ENCODE data around the gene MAP3K5.
"Not testable (repeated sequence)": the region's sequence is repeated elsewhere in the genome, so short reads cannot be mapped to it uniquely, and the experiment has no call there.

MAP3K5 gene

GRCh38 chr6:136587527-136587926 lies 204.8 kb downstream of the MAP3K5 start:
- Histone ChIP-seq H3K36me3 (ENCODE audit: control insufficient read depth, low read depth, low read length) (no peaks in the 10 kb centered on the region), H3K9ac (ENCODE audit: low read length) (no peak overlapping the region), H3K27me3 (ENCODE audit: control insufficient read depth, insufficient read depth, low read length) (no peaks in the 10 kb centered on the region), H3K27ac (ENCODE audit: low read length) (no peak overlapping the region), H3K9me3 (ENCODE audit: control insufficient read depth, low read depth, low read length) (no peaks in the 10 kb centered on the region), H3K4me1 (ENCODE audit: control insufficient read depth, low read depth, low read length) (peaks cover 11% of the 10 kb centered on the region), H3K4me3 (ENCODE audit: low read length) (no peak overlapping the region)

GRCh38 chr6:136586295-136586694 lies 206.0 kb downstream of the MAP3K5 start:
- no peaks in the 10 kb centered on the region for H3K27me3 ChIP-seq (ENCODE audit: control insufficient read depth, insufficient read depth, low read length)
- no peaks in the 10 kb centered on the region for H3K36me3 ChIP-seq (ENCODE audit: control insufficient read depth, low read depth, low read length)
- no peaks in the 10 kb centered on the region for H3K9me3 ChIP-seq (ENCODE audit: control insufficient read depth, low read depth, low read length)
- no peak overlapping the region for H3K4me3 ChIP-seq (ENCODE audit: low read length)
- no peak overlapping the region for H3K27ac ChIP-seq (ENCODE audit: low read length)
- H3K9ac ChIP-seq (ENCODE audit: low read length), result no peak overlapping the region
- no peaks in the 10 kb centered on the region for H3K4me1 ChIP-seq (ENCODE audit: control insufficient read depth, low read depth, low read length)

- not testable (repeated sequence) for H3K9me3 ChIP-seq (ENCODE audit: control insufficient read depth, low read depth, low read length); H3K4me1 ChIP-seq (ENCODE audit: control insufficient read depth, low read depth, low read length); H3K27me3 ChIP-seq (ENCODE audit: control insufficient read depth, insufficient read depth, low read length); H3K36me3 ChIP-seq (ENCODE audit: control insufficient read depth, low read depth, low read length); H3K4me3 ChIP-seq (ENCODE audit: low read length); H3K9ac ChIP-seq (ENCODE audit: low read length); H3K27ac ChIP-seq (ENCODE audit: low read length)
Measured at GRCh38 chr6:136585523-136585922, 206.8 kb downstream of the MAP3K5 start.

- H3K4me1 ChIP-seq (ENCODE audit: control insufficient read depth, low read depth, low read length); H3K27ac ChIP-seq (ENCODE audit: low read length); H3K9me3 ChIP-seq (ENCODE audit: control insufficient read depth, low read depth, low read length); H3K27me3 ChIP-seq (ENCODE audit: control insufficient read depth, insufficient read depth, low read length); H3K4me3 ChIP-seq (ENCODE audit: low read length); H3K9ac ChIP-seq (ENCODE audit: low read length); H3K36me3 ChIP-seq (ENCODE audit: control insufficient read depth, low read depth, low read length): not testable (repeated sequence)
Measured at GRCh38 chr6:136584290-136584689, 208.0 kb downstream of the MAP3K5 start.

GRCh38 chr6:136582711-136583471 lies 209.4 kb downstream of the MAP3K5 start:
- no peak overlapping the region for H3K4me3 ChIP-seq (ENCODE audit: low read length)
- no peak overlapping the region for H3K9ac ChIP-seq (ENCODE audit: low read length)
- no peaks in the 10 kb centered on the region for H3K27me3 ChIP-seq (ENCODE audit: control insufficient read depth, insufficient read depth, low read length)
- H3K4me1 ChIP-seq (ENCODE audit: control insufficient read depth, low read depth, low read length), result no peaks in the 10 kb centered on the region
- no peaks in the 10 kb centered on the region for H3K36me3 ChIP-seq (ENCODE audit: control insufficient read depth, low read depth, low read length)
- H3K27ac ChIP-seq (ENCODE audit: low read length), result no peak overlapping the region
- no peaks in the 10 kb centered on the region for H3K9me3 ChIP-seq (ENCODE audit: control insufficient read depth, low read depth, low read length)

- H3K9me3 ChIP-seq (ENCODE audit: control insufficient read depth, low read depth, low read length), result no peaks in the 10 kb centered on the region
- H3K4me1 ChIP-seq (ENCODE audit: control insufficient read depth, low read depth, low read length), result no peaks in the 10 kb centered on the region
- H3K9ac ChIP-seq (ENCODE audit: low read length), result no peak overlapping the region
- no peak overlapping the region for H3K4me3 ChIP-seq (ENCODE audit: low read length)
- H3K27ac ChIP-seq (ENCODE audit: low read length), result no peak overlapping the region
- H3K27me3 ChIP-seq (ENCODE audit: control insufficient read depth, insufficient read depth, low read length), result no peaks in the 10 kb centered on the region
- H3K36me3 ChIP-seq (ENCODE audit: control insufficient read depth, low read depth, low read length), result no peaks in the 10 kb centered on the region
Measured at GRCh38 chr6:136579800-136580199, 212.5 kb downstream of the MAP3K5 start.

- H3K27ac ChIP-seq (ENCODE audit: low read length), result no peak overlapping the region
- peaks cover 1% of the 10 kb centered on the region for H3K9me3 ChIP-seq (ENCODE audit: control insufficient read depth, low read depth, low read length)
- no peaks in the 10 kb centered on the region for H3K27me3 ChIP-seq (ENCODE audit: control insufficient read depth, insufficient read depth, low read length)
- H3K36me3 ChIP-seq (ENCODE audit: control insufficient read depth, low read depth, low read length), result no peaks in the 10 kb centered on the region
- H3K9ac ChIP-seq (ENCODE audit: low read length), result no peak overlapping the region
- H3K4me1 ChIP-seq (ENCODE audit: control insufficient read depth, low read depth, low read length), result no peaks in the 10 kb centered on the region
- no peak overlapping the region for H3K4me3 ChIP-seq (ENCODE audit: low read length)
Measured at GRCh38 chr6:136576821-136577220, 215.5 kb downstream of the MAP3K5 start.

GRCh38 chr6:136571496-136571895 lies 220.8 kb downstream of the MAP3K5 start:
- H3K27me3 ChIP-seq (ENCODE audit: control insufficient read depth, insufficient read depth, low read length), result no peaks in the 10 kb centered on the region
- H3K4me3 ChIP-seq (ENCODE audit: low read length), result no peak overlapping the region
- no peak overlapping the region for H3K27ac ChIP-seq (ENCODE audit: low read length)
- no peaks in the 10 kb centered on the region for H3K4me1 ChIP-seq (ENCODE audit: control insufficient read depth, low read depth, low read length)
- no peaks in the 10 kb centered on the region for H3K36me3 ChIP-seq (ENCODE audit: control insufficient read depth, low read depth, low read length)
- H3K9ac ChIP-seq (ENCODE audit: low read length), result no peak overlapping the region
- peaks cover 17% of the 10 kb centered on the region for H3K9me3 ChIP-seq (ENCODE audit: control insufficient read depth, low read depth, low read length)

- H3K36me3 ChIP-seq (ENCODE audit: control insufficient read depth, low read depth, low read length), result no peaks in the 10 kb centered on the region
- no peaks in the 10 kb centered on the region for H3K27me3 ChIP-seq (ENCODE audit: control insufficient read depth, insufficient read depth, low read length)
- no peak overlapping the region for H3K4me3 ChIP-seq (ENCODE audit: low read length)
- peaks cover 17% of the 10 kb centered on the region for H3K9me3 ChIP-seq (ENCODE audit: control insufficient read depth, low read depth, low read length)
- no peaks in the 10 kb centered on the region for H3K4me1 ChIP-seq (ENCODE audit: control insufficient read depth, low read depth, low read length)
- H3K27ac ChIP-seq (ENCODE audit: low read length), result no peak overlapping the region
- no peak overlapping the region for H3K9ac ChIP-seq (ENCODE audit: low read length)
Measured at GRCh38 chr6:136571065-136571464, 221.2 kb downstream of the MAP3K5 start.

- Histone ChIP-seq H3K9me3 (ENCODE audit: control insufficient read depth, low read depth, low read length) (peaks cover 17% of the 10 kb centered on the region), H3K9ac (ENCODE audit: low read length) (no peak overlapping the region), H3K27ac (ENCODE audit: low read length) (no peak overlapping the region), H3K36me3 (ENCODE audit: control insufficient read depth, low read depth, low read length) (no peaks in the 10 kb centered on the region), H3K27me3 (ENCODE audit: control insufficient read depth, insufficient read depth, low read length) (no peaks in the 10 kb centered on the region), H3K4me1 (ENCODE audit: control insufficient read depth, low read depth, low read length) (no peaks in the 10 kb centered on the region), H3K4me3 (ENCODE audit: low read length) (no peak overlapping the region)
Measured at GRCh38 chr6:136568129-136568528, 224.1 kb downstream of the MAP3K5 start.

GRCh38 chr6:136567688-136568087 lies 224.6 kb downstream of the MAP3K5 start:
- Histone ChIP-seq H3K4me3 (ENCODE audit: low read length) (no peak overlapping the region), H3K27ac (ENCODE audit: low read length) (no peak overlapping the region), H3K27me3 (ENCODE audit: control insufficient read depth, insufficient read depth, low read length) (no peaks in the 10 kb centered on the region), H3K9me3 (ENCODE audit: control insufficient read depth, low read depth, low read length) (peaks cover 17% of the 10 kb centered on the region), H3K9ac (ENCODE audit: low read length) (no peak overlapping the region), H3K4me1 (ENCODE audit: control insufficient read depth, low read depth, low read length) (no peaks in the 10 kb centered on the region), H3K36me3 (ENCODE audit: control insufficient read depth, low read depth, low read length) (no peaks in the 10 kb centered on the region)

- H3K27ac ChIP-seq (ENCODE audit: low read length), result no peak overlapping the region
- no peak overlapping the region for H3K4me3 ChIP-seq (ENCODE audit: low read length)
- no peaks in the 10 kb centered on the region for H3K36me3 ChIP-seq (ENCODE audit: control insufficient read depth, low read depth, low read length)
- H3K27me3 ChIP-seq (ENCODE audit: control insufficient read depth, insufficient read depth, low read length), result no peaks in the 10 kb centered on the region
- H3K4me1 ChIP-seq (ENCODE audit: control insufficient read depth, low read depth, low read length), result no peaks in the 10 kb centered on the region
- no peak overlapping the region for H3K9ac ChIP-seq (ENCODE audit: low read length)
- peaks cover 16% of the 10 kb centered on the region for H3K9me3 ChIP-seq (ENCODE audit: control insufficient read depth, low read depth, low read length)
Measured at GRCh38 chr6:136566851-136567250, 225.4 kb downstream of the MAP3K5 start.

All from iPS-18a (cell line).